ENCODE measurements around the gene NOXA1.

The NOXA1 gene

GRCh38 chr9:137392232-137393007 is 30.8 kb upstream of the NOXA1 start:
- Histone ChIP-seq H3K36me3 (ENCODE audit: control insufficient read depth in 2 of 2, insufficient read depth in 1 of 2, low read length in 2 of 2) (peaks cover 0 to 5% of the 10 kb centered on the region in 2 experiments; a peak in 1 of 3 replicates), H3K4me3 (ENCODE audit: low read depth, low read length) (no peak overlapping the region), H3K9me3 (ENCODE audit: control insufficient read depth, insufficient read depth, low read depth, low read length) (no peaks in the 10 kb centered on the region), H3K4me1 (ENCODE audit: control insufficient read depth, insufficient read depth, low read length) (no peaks in the 10 kb centered on the region), H3K27ac (ENCODE audit: extremely low read depth, low read depth, low read length) (no peak overlapping the region)
- ChIA-PET CTCF (interaction anchor here (0.7 kb wide), 1 partner anchor 770 kb away, joined by 3 read pairs; no protein-coding TSS in a partner anchor), POLR2A (no interaction called here)
- TF ChIP-seq ZNF341 (tag by site-specific recombination; IDR thresholded peaks at IDR 0.05; ENCODE audit: low read depth) = peak; percentile 88
- no peak for TF ChIP-seq ZNF157 (tag by site-specific recombination; IDR thresholded peaks at IDR 0.05)
- TF ChIP-seq MZF1 (tag by site-specific recombination; IDR thresholded peaks at IDR 0.05; ENCODE audit: borderline replicate concordance) = no peak
- no peak for TF ChIP-seq SCRT2 (tag by site-specific recombination; IDR thresholded peaks at IDR 0.05)

GRCh38 chr9:137393176-137394150 is 29.7 kb upstream of the NOXA1 start:
- CTCF ChIA-PET = interaction anchor here (0.8 kb wide), 1 partner anchor 74 kb away, joined by 4 read pairs; no protein-coding TSS in a partner anchor
- TF ChIP-seq GLIS2 (tag by site-specific recombination; IDR thresholded peaks at IDR 0.05) (peak; percentile 57), ZNF140 (tag by site-specific recombination; IDR thresholded peaks at IDR 0.05) (no peak), GLIS1 (tag by site-specific recombination; IDR thresholded peaks at IDR 0.05) (peak; percentile 62; the same call in 1 of the 2 replicates)
- Histone ChIP-seq H3K27ac (ENCODE audit: extremely low read depth, low read depth, low read length) (no peak overlapping the region), H3K4me1 (ENCODE audit: control insufficient read depth, insufficient read depth, low read length) (no peaks in the 10 kb centered on the region), H3K9me3 (ENCODE audit: control insufficient read depth, insufficient read depth, low read depth, low read length) (no peaks in the 10 kb centered on the region), H3K36me3 (ENCODE audit: control insufficient read depth in 2 of 2, insufficient read depth in 1 of 2, low read length in 2 of 2) (peaks cover 0 to 5% of the 10 kb centered on the region in 2 experiments; a peak in 1 of 3 replicates), H3K4me3 (ENCODE audit: low read depth, low read length) (no peak overlapping the region)
- POLR2A ChIA-PET = no interaction called here

GRCh38 chr9:137394866-137395665 is 28.1 kb upstream of the NOXA1 start:
- peak; percentile 33; the same call in 1 of the 2 replicates for TF ChIP-seq GLIS2 (tag by site-specific recombination; IDR thresholded peaks at IDR 0.05)
- no peak for TF ChIP-seq ZNF354C (tag by site-specific recombination; IDR thresholded peaks at IDR 0.05; ENCODE audit: borderline replicate concordance, low read depth)
- TF ChIP-seq EGR2 (tag by site-specific recombination; IDR thresholded peaks at IDR 0.05; ENCODE audit: low read depth) = peak; percentile 58; the same call in 1 of the 2 replicates
- Histone ChIP-seq H3K27ac (ENCODE audit: extremely low read depth, low read depth, low read length) (no peak overlapping the region), H3K9me3 (ENCODE audit: control insufficient read depth, insufficient read depth, low read depth, low read length) (no peaks in the 10 kb centered on the region), H3K4me3 (ENCODE audit: low read depth, low read length) (no peak overlapping the region), H3K4me1 (ENCODE audit: control insufficient read depth, insufficient read depth, low read length) (no peaks in the 10 kb centered on the region), H3K36me3 (ENCODE audit: control insufficient read depth in 2 of 2, insufficient read depth in 1 of 2, low read length in 2 of 2) (peaks cover 0 to 5% of the 10 kb centered on the region in 2 experiments; a peak in 1 of 3 replicates)
- POLR2A ChIA-PET = interaction anchor here (0.9 kb wide), 1 partner anchor 13 kb away, joined by 3 read pairs; no protein-coding TSS in a partner anchor
- CTCF ChIA-PET = interaction anchor here (0.7 to 0.8 kb wide), 2 partner anchors 76 to 108 kb away, joined by 3 to 4 read pairs; no protein-coding TSS in a partner anchor

GRCh38 chr9:137395666-137396010 is 27.6 kb upstream of the NOXA1 start:
- no peaks in the 10 kb centered on the region for H3K9me3 ChIP-seq (ENCODE audit: control insufficient read depth, insufficient read depth, low read depth, low read length)
- H3K4me1 ChIP-seq (ENCODE audit: control insufficient read depth, insufficient read depth, low read length) = no peaks in the 10 kb centered on the region
- CTCF ChIA-PET = no interaction called here
- no peak overlapping the region for H3K4me3 ChIP-seq (ENCODE audit: low read depth, low read length)
- POLR2A ChIA-PET = interaction anchor here (0.6 to 0.9 kb wide), 3 partner anchors 10 to 349 kb away, joined by 3 to 6 read pairs (median 4); no protein-coding TSS in a partner anchor
- peaks cover 0 to 5% of the 10 kb centered on the region in 2 experiments; a peak in 1 of 3 replicates for H3K36me3 ChIP-seq (ENCODE audit: control insufficient read depth in 2 of 2, insufficient read depth in 1 of 2, low read length in 2 of 2)
- H3K27ac ChIP-seq (ENCODE audit: extremely low read depth, low read depth, low read length) = no peak overlapping the region
- no peak for TF ChIP-seq ZNF555 (tag by site-specific recombination; conservative IDR thresholded peaks at IDR 0.05)
- no peak for TF ChIP-seq MEIS1 (CRISPR knock-in tag; IDR thresholded peaks at IDR 0.05; ENCODE audit: borderline replicate concordance)
- TF ChIP-seq ZNF274 (IDR thresholded peaks at IDR 0.05; ENCODE audit: low read length) = no peak
- no peak for TF ChIP-seq ZNF274 (tag by site-specific recombination; IDR thresholded peaks at IDR 0.05; ENCODE audit: borderline replicate concordance)
- TF ChIP-seq SP2 (tag by site-specific recombination; IDR thresholded peaks at IDR 0.05) = no peak
- TF ChIP-seq ZEB2 (tag by site-specific recombination; IDR thresholded peaks at IDR 0.05) = no peak
- no peak for TF ChIP-seq ZBTB10 (tag by site-specific recombination; IDR thresholded peaks at IDR 0.05)

Data from HEK293 (cell line).